ENCODE measurements around the gene ADIPOR1.
"Not testable (repeated sequence)": the region's sequence is repeated elsewhere in the genome, so short reads cannot be mapped to it uniquely, and the experiment has no call there.

ADIPOR1 gene

DNA sequence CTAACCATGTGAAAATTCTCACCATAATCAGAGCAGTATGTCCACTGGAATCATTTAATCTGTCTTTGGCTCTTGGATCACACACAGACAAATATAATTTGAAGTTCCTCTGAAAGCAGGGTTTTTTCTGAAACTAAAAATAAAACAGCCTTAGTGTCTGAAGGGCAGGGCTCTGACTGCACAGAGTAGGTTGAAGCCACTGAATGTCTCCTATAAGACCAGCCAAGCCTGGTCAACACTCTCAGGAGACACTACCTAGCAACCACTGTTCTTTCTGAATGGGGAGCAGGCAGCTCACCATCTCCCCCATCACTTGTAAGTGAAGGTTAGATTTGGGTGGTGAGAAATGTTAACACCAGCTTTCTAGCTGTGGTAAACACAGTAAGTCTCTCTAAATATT is 33.0 kb upstream of the ADIPOR1 start:
- TF ChIP-seq, protein P1, sequence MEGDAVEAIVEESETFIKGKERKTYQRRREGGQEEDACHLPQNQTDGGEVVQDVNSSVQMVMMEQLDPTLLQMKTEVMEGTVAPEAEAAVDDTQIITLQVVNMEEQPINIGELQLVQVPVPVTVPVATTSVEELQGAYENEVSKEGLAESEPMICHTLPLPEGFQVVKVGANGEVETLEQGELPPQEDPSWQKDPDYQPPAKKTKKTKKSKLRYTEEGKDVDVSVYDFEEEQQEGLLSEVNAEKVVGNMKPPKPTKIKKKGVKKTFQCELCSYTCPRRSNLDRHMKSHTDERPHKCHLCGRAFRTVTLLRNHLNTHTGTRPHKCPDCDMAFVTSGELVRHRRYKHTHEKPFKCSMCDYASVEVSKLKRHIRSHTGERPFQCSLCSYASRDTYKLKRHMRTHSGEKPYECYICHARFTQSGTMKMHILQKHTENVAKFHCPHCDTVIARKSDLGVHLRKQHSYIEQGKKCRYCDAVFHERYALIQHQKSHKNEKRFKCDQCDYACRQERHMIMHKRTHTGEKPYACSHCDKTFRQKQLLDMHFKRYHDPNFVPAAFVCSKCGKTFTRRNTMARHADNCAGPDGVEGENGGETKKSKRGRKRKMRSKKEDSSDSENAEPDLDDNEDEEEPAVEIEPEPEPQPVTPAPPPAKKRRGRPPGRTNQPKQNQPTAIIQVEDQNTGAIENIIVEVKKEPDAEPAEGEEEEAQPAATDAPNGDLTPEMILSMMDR (IDR thresholded peaks at IDR 0.05): no peak
- H3K79me2 ChIP-seq: no peaks in the 10 kb centered on the region
- no peaks in the 10 kb centered on the region for H3K4me1 ChIP-seq
- no peak overlapping the region for H3K4me2 ChIP-seq (ENCODE audit: low read length)
- H3K9me3 ChIP-seq (ENCODE audit: control insufficient read depth, low read length): no peaks in the 10 kb centered on the region
- no peak overlapping the region for H3K4me3 ChIP-seq (ENCODE audit: low read depth, low read length)
- H3K36me3 ChIP-seq (ENCODE audit: control insufficient read depth, insufficient read depth, low read length): no peaks in the 10 kb centered on the region
- H3K9ac ChIP-seq: no peak overlapping the region
- no peak overlapping the region for H3K27ac ChIP-seq
- H3K27me3 ChIP-seq (ENCODE audit: control insufficient read depth, insufficient read depth, low read length): no peaks in the 10 kb centered on the region
- no peak overlapping the region for H2AFZ ChIP-seq

DNA sequence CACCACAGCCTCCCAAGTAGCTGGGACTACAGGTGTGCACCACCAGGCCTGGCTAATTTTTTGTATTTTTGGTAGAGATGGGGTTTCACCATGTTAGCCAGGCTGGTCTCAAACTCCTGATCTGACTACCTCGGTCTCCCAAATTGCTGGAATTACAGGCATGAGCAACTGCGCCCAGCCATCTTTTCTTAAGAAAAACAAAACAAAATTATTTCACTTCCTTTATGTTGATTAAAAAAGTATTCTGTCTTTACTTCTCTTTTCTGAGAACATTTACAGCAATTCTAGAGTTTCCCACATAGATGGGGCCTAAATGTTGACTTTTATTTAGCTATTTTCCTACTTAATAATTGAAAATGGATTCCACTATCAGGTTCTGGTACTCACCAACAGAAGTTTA is 31.8 kb upstream of the ADIPOR1 start:
- no peak overlapping the region for H3K4me3 ChIP-seq (ENCODE audit: low read depth, low read length)
- TF ChIP-seq, protein P1 (IDR thresholded peaks at IDR 0.05): no peak
- H3K79me2 ChIP-seq: no peaks in the 10 kb centered on the region
- H3K9ac ChIP-seq: no peak overlapping the region
- H3K4me1 ChIP-seq: no peaks in the 10 kb centered on the region
- no peaks in the 10 kb centered on the region for H3K9me3 ChIP-seq (ENCODE audit: control insufficient read depth, low read length)
- no peaks in the 10 kb centered on the region for H3K27me3 ChIP-seq (ENCODE audit: control insufficient read depth, insufficient read depth, low read length)
- H3K27ac ChIP-seq: no peak overlapping the region
- H3K36me3 ChIP-seq (ENCODE audit: control insufficient read depth, insufficient read depth, low read length): no peaks in the 10 kb centered on the region
- no peak overlapping the region for H2AFZ ChIP-seq
- H3K4me2 ChIP-seq (ENCODE audit: low read length): no peak overlapping the region

DNA sequence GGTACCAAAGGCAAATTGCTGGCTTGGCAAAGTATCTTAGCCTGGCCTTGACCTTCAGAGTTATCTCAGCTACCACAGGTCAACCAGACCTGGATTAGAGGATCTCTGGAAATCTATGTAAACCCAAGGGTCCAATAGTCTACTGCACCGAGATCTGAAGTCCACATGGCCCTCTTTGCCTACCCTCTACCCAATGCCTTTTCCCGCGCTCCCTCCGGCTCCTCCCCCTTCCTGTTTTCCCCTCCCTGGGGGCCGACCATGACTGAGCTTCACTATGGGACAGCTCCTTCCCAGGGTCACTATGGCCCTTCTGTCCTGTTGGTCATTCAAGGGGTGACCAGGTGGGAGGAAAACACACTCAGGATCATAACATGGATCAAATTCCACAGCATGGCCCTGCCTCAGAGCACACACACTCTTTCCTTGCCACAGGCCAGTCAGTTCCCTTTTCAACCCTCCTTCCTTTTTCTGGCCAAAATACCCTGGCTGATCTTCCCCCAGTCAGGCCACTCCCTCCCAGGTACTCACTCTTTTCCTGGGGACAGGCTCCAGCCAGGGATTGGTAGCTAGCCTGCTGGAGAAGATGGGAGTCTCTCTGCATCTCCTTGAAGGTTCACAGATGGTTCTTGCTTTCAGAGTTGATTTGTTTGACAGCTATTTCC is 29.9 kb upstream of the ADIPOR1 start:
- Histone ChIP-seq H3K36me3 (ENCODE audit: control insufficient read depth, insufficient read depth, low read length) (no peaks in the 10 kb centered on the region), H2AFZ (no peak overlapping the region), H3K79me2 (no peaks in the 10 kb centered on the region), H3K27me3 (ENCODE audit: control insufficient read depth, insufficient read depth, low read length) (no peaks in the 10 kb centered on the region), H3K4me2 (ENCODE audit: low read length) (no peak overlapping the region), H3K4me1 (no peaks in the 10 kb centered on the region), H3K4me3 (ENCODE audit: low read depth, low read length) (no peak overlapping the region), H3K9me3 (ENCODE audit: control insufficient read depth, low read length) (no peaks in the 10 kb centered on the region), H3K27ac (no peak overlapping the region), H3K9ac (no peak overlapping the region)
- TF ChIP-seq, protein P1 (IDR thresholded peaks at IDR 0.05): no peak

DNA sequence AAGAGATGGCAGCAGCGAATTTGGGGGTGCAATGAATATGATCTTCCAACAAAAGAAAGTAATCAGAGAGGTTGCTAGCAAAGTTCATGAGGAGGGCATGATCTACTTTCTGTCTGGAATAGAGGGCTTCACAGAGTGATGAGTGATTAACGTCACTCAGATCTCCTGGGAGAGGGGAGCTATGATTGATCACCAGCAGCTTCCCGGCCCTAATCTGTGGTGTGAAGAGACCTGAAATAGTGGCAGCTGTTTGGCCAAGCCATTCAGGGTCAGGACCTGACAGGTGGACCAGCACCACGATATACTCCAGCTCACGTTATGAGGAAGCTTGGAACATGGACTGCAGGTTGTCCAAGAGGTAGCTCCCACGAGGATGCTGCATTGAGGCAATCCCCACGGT is 29.1 kb upstream of the ADIPOR1 start:
- H3K9me3 ChIP-seq (ENCODE audit: control insufficient read depth, low read length): no peaks in the 10 kb centered on the region
- H3K4me1 ChIP-seq: no peaks in the 10 kb centered on the region

DNA sequence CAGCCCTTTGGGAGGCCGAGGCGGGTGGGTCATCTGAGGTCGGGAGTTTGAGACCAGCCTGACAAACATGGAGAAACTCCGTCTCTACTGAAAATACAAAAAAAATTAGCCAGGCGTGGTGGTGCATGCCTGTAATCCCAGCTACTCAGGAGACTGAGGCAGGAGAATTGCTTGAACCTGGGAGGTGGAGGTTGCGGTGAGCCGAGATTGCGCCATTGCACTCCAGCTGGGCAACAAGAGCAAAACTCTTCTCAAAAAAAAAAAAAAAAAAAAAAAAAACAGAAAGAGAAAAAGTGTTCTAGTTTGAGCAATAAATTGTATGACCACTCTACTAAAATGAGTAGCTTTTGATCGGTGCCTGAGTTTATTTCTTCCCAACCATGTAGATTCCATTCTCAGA is 28.0 kb upstream of the ADIPOR1 start:
- H3K4me1 ChIP-seq; H3K4me2 ChIP-seq (ENCODE audit: low read length); H2AFZ ChIP-seq; H3K27ac ChIP-seq; H3K4me3 ChIP-seq (ENCODE audit: low read depth, low read length); H3K9me3 ChIP-seq (ENCODE audit: control insufficient read depth, low read length); H3K36me3 ChIP-seq (ENCODE audit: control insufficient read depth, insufficient read depth, low read length); H3K27me3 ChIP-seq (ENCODE audit: control insufficient read depth, insufficient read depth, low read length); H3K79me2 ChIP-seq; H3K9ac ChIP-seq: not testable (repeated sequence)

More for the DNA sequence above, 29.1 kb upstream of the ADIPOR1 start:
- no peak overlapping the region for H2AFZ ChIP-seq
- no peak overlapping the region for H3K9ac ChIP-seq
- H3K36me3 ChIP-seq (ENCODE audit: control insufficient read depth, insufficient read depth, low read length): no peaks in the 10 kb centered on the region
- no peak overlapping the region for H3K27ac ChIP-seq
- no peaks in the 10 kb centered on the region for H3K27me3 ChIP-seq (ENCODE audit: control insufficient read depth, insufficient read depth, low read length)
- TF ChIP-seq, protein P1 (IDR thresholded peaks at IDR 0.05): no peak
- H3K4me2 ChIP-seq (ENCODE audit: low read length): no peak overlapping the region
- no peaks in the 10 kb centered on the region for H3K79me2 ChIP-seq
- no peak overlapping the region for H3K4me3 ChIP-seq (ENCODE audit: low read depth, low read length)
